Measurements from ENCODE around the gene COL12A1. TPM values are rescaled to one million over a fixed set of nuclear protein-coding genes. Genes with fewer than 3 reads are reported as not detected.

The COL12A1 gene
- total RNA-seq, 1 donor from 2014 or later, result 21.5 TPM

DNA sequence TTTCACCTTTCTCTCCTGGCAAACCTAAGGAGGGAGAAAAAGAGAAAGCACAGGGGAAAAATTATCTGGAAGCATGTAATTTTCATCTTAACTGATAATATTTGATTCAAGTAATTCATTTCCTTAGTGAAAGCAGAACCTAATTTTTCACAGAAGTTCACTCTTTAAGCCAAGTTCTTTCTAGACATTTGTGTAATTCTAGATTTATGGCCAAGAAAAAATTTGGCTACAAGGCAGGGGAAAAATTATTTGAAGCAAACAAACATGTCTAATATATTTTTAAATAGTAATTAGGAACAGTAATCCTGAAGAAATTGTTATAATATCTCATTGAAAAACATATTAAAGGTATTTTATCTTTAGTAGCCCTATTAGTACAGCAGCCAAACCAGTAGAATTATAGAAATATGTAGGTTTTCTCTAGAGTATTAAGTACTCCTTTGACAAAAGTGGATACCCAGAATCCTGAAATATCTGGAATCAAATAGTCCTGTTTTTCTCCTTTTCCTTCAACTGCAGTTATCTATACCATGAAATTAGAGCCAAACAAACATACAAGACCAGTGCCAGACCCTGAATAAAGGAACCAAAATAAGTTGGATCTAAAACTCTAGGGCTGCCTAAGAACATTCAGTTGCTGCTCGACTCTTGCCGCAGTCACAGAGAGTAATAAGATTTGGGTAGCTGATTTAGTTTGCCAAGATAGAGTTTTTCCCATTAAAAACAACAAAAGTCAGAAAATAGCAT is 116.5 kb downstream of the COL12A1 start:
- no peak overlapping the region for H3K4me3 Mint-ChIP-seq
- DNase-seq (ENCODE audit: extremely low spot score, unreplicated experiment), result no peak
- H3K27me3 Mint-ChIP-seq, result peaks cover 19% of the 10 kb centered on the region
- no peaks in the 10 kb centered on the region for H3K9me3 Mint-ChIP-seq
- H3K27ac Mint-ChIP-seq, result no peak overlapping the region
- peaks cover 5% of the 10 kb centered on the region for H3K36me3 Mint-ChIP-seq
- H3K4me1 Mint-ChIP-seq (ENCODE audit: unreplicated experiment), result no peaks in the 10 kb centered on the region
- TF ChIP-seq, protein P1, sequence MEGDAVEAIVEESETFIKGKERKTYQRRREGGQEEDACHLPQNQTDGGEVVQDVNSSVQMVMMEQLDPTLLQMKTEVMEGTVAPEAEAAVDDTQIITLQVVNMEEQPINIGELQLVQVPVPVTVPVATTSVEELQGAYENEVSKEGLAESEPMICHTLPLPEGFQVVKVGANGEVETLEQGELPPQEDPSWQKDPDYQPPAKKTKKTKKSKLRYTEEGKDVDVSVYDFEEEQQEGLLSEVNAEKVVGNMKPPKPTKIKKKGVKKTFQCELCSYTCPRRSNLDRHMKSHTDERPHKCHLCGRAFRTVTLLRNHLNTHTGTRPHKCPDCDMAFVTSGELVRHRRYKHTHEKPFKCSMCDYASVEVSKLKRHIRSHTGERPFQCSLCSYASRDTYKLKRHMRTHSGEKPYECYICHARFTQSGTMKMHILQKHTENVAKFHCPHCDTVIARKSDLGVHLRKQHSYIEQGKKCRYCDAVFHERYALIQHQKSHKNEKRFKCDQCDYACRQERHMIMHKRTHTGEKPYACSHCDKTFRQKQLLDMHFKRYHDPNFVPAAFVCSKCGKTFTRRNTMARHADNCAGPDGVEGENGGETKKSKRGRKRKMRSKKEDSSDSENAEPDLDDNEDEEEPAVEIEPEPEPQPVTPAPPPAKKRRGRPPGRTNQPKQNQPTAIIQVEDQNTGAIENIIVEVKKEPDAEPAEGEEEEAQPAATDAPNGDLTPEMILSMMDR (conservative IDR thresholded peaks at IDR 0.05), result no peak

DNA sequence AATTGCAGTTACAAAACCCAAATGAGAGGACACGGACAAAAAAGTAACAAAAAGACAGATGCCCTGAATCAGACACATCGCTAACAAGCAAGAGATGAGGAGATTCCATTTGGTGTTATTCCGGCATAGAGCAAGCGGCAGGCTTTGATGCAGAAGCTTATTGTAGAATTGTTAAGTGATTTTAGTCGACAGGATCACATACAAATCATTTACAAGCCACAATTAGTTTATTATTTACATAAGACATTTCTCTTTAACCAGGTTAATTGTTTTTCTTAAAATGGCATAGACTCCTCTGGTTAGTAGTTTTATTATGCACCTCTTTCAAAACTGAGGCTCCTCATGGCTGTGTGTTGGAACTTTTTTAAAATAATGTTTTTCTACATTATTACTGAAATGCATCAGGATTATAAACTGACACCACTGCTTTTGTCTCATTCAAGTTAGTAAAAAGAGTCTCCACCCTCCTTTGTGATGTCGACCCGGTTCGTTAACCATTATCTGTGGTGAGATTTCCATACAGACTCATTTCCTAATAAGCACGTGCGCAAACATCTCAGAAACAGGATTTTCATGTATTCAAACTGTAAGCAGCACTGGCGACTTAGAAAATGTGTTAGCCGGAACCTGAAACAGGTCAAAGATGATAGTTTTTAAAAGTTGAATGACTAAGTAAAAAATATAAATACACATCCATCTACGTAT is 119.8 kb downstream of the COL12A1 start:
- no peaks in the 10 kb centered on the region for H3K9me3 Mint-ChIP-seq
- H3K36me3 Mint-ChIP-seq, result peaks cover 5% of the 10 kb centered on the region
- H3K4me1 Mint-ChIP-seq (ENCODE audit: unreplicated experiment), result peaks cover 7% of the 10 kb centered on the region
- no peak for DNase-seq (ENCODE audit: extremely low spot score, unreplicated experiment)
- H3K4me3 Mint-ChIP-seq, result no peak overlapping the region
- TF ChIP-seq, protein P1 (conservative IDR thresholded peaks at IDR 0.05), result no peak
- H3K27ac Mint-ChIP-seq, result no peak overlapping the region
- peaks cover 33% of the 10 kb centered on the region for H3K27me3 Mint-ChIP-seq

DNA sequence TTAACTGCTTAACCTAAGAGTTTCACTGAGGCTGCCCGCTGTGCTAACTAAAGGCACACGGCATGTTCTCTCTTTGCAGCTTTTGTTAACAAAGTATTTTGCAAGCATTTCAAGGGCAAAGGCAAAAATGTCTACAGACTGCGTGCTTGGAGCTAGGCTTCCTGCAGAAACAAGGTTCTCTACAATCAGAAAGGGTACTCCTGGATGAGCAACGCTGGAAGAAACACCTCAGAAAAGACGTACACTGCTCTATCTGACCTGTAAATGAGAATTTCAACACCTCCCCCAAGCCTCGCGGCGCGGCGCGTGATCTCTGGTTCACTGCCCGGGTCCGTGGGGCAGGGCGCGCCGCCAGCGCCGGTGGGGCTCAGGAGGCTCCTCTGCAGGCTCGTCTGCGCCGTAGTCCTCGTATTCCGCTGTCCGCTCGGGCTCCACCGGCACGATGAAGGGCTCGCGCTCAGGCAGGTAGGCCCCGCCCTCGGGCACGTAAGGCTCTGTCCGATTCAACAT is 120.9 kb downstream of the COL12A1 start:
- Mint-ChIP-seq H3K27ac (no peak overlapping the region), H3K9me3 (peaks cover 4% of the 10 kb centered on the region), H3K4me1 (ENCODE audit: unreplicated experiment) (peaks cover 7% of the 10 kb centered on the region), H3K4me3 (peak overlapping the region; percentile 83), H3K36me3 (peaks cover 5% of the 10 kb centered on the region), H3K27me3 (peaks cover 42% of the 10 kb centered on the region)
- TF ChIP-seq, protein P1 (conservative IDR thresholded peaks at IDR 0.05), result no peak
- DNase-seq (ENCODE audit: extremely low spot score, unreplicated experiment), result no peak

DNA sequence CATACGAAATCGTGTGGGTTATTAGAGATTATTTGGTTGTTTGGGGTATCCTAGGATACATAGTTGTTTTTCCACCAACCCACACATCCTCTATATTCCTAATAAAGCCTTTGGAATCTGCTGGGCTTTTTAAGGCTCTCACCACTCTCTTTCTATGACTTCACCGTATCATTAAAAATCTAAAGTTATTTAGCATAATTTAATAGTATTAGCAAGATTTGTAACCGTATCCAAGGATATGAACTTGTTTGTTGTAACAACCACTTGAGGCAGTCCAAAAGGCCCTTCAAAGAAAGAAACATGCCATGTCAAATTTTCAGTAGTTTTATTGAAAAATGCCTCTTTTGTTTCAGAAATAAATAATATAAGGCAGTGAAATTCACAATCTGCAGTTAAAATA is 121.8 kb downstream of the COL12A1 start:
- H3K9me3 Mint-ChIP-seq, result peaks cover 4% of the 10 kb centered on the region
- H3K4me1 Mint-ChIP-seq (ENCODE audit: unreplicated experiment), result peaks cover 7% of the 10 kb centered on the region
- no peak overlapping the region for H3K27ac Mint-ChIP-seq
- TF ChIP-seq, protein P1 (conservative IDR thresholded peaks at IDR 0.05), result no peak
- DNase-seq (ENCODE audit: extremely low spot score, unreplicated experiment), result no peak
- H3K27me3 Mint-ChIP-seq, result peaks cover 47% of the 10 kb centered on the region
- H3K4me3 Mint-ChIP-seq, result no peak overlapping the region
- peaks cover 5% of the 10 kb centered on the region for H3K36me3 Mint-ChIP-seq

DNA sequence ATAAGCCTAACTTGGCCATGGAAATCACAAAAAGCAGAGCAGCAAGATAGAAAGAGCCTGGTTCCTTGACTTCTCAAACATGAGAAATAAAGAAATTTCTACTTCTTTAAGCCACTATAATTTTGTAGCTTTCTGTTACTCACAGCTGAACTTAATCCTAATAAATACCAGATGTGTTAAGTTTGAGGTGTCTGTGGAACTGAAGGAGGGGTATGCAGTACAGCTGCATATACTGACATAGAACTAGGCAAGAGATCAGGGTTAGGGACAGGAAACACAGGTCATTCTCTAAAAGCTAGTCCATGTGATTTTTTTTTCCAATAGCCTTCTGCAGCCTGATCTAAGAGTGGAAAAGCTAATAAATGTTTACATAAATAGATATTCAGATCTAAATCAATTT is 123.9 kb downstream of the COL12A1 start:
- TF ChIP-seq, protein P1 (conservative IDR thresholded peaks at IDR 0.05), result no peak
- no peak for DNase-seq (ENCODE audit: extremely low spot score, unreplicated experiment)
- Mint-ChIP-seq H3K36me3 (no peaks in the 10 kb centered on the region), H3K27ac (no peak overlapping the region), H3K4me3 (no peak overlapping the region), H3K4me1 (ENCODE audit: unreplicated experiment) (peaks cover 7% of the 10 kb centered on the region), H3K9me3 (peaks cover 4% of the 10 kb centered on the region), H3K27me3 (peaks cover 59% of the 10 kb centered on the region)

Data from type B pancreatic cell (in vitro differentiated cells).